NCI-H526 (cell line): ENCODE measurements around the gene SLC19A3.
"Not testable (repeated sequence)": the region's sequence is repeated elsewhere in the genome, so short reads cannot be mapped to it uniquely, and the experiment has no call there.

Experiments
- DNase-seq, 2 experiments: peaks; one replicate each; lab custom pipeline; 2025; lab: John Stamatoyannopoulos, UW

The SLC19A3 gene

DNA sequence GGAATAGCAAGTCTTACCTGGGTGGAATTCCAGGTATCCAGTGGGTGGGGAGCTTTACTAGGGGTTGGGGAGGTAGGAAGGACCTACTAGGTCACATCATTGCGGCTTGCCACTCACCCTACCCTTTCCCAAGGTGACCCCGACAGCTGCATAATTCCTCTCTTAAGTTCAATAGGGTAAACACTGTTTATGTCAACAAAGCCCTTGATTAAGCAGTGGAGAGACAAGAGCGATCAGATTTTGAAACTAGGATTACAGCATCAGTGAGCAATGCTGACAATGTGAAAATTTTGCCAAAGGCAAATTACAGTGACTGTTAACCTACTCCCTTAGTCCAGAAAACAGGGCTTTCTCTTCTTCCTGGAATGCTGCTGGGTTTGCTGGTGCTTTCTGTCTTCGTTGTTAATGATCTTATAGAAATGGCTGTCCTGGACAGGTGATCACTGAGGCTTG lies 14.5 kb downstream of the SLC19A3 start:
- no peak for DNase-seq

GRCh38 chr2:227701556-227701955 lies 16.3 kb downstream of the SLC19A3 start:
- no peak for DNase-seq

DNA sequence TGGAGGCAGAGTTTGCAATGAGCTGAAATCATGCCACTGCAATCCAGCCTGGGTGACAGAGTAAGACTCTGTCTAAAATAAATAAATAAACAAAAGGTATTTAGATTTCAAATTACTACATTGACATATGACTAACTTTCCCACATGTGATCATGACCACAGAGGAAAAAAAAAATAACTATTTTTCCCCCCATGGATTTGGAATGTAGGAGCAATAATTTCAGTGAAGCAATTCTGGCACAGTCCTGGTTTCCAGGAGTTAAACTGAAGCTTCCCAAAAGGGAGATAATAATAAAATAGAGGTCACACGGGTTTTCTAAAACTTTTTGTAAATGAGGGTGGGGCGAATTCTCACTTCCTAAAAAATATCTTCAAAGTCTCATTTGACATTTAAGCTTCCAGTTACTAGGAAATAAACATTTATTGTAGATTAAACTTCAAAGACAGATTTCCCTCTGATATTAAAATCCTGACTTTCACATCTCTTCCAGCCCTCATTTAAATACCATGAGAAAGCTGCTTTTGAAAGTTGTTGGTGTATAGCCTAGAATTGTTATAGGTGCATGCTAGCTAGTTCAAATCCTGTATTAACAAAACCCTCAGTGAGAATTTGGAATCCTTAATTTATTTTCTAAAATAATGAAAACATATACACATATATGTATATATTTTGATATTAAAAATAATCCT lies 20.7 kb downstream of the SLC19A3 start:
- no peak for DNase-seq

DNA sequence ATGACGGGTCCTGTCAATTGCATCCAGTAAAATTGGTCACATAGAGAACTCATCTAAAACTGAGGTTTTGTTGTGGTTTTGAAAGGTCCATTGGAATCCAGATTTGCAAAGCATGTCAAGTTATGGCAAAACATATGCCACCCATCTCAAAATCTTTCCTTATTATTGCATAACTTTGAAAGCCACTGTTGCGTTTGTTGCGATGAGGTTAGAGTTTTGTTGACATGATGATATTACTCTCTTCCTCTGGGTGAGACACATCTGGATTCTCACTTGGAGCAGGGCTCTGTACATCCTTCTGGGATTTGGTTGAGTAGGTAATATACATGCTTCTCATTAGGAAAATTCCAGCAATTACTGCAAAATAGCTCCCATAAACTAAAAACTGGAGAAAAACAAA lies 30.6 kb downstream of the SLC19A3 start:
- DNase-seq: no peak

GRCh38 chr2:227684258-227684657 lies 33.6 kb downstream of the SLC19A3 start:
- DNase-seq: no peak

- DNase-seq: no peak
Measured at GRCh38 chr2:227677928-227678327, 39.9 kb downstream of the SLC19A3 start.

DNA sequence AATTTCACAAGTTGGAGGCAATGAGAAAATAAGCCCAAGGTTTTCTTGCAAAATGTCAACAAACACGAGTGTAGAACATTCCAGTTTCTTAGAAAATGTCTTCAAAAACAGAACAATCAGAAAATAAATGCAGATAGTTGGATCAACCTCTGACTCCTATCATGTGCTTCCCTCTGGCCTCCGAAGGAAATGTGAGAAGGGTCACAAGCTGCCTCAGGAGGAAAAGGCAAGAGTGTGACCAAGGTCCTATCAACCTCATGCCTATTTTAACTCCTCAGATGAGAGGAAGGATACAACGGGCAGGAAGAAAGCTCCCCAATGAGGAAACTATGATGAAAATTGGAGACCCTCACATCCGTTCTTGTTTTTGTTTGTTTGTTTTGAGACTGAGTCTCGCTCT lies 43.3 kb downstream of the SLC19A3 start:
- no peak for DNase-seq

- not testable (repeated sequence) for DNase-seq
Measured at GRCh38 chr2:227673620-227674019, 44.2 kb downstream of the SLC19A3 start.

DNA sequence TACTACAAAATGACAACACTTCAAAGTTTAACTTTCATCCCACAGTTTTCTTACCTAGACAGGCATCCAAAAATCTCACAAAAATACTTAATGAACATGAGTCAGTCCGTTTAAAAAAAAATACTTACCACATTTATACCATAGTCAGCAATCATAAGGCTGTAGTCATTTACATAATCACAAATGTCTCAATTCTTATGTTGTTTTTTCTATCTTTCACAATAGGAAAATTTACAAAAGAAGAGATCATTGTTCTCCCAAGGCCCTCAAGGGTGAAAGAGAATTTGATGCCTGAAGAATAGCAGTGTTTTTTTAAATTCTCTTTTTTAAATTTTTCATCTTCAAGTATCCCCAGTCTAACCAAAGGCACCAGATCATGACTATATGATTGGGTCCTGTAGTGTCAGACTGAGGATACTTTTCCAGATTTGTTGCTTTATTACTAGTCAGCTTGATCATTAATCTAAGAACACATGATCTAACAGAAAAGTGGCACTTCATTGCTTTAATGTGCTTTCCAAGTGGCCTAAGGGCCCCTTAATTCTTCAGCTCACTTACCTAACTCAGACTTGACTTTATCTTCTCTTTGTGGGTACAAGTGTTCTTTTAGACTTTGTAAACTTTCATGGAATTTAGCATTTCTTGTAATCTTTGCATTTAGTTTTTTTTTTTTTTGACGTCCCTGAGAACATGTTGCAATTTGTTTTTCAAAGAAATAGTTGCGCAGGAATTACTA lies 46.5 kb downstream of the SLC19A3 start:
- DNase-seq: no peak

GRCh38 chr2:227666631-227667170 lies 51.1 kb downstream of the SLC19A3 start, which contains the start of gene SCYGR5:
Gene SCYGR5 (plus strand): TSS chr2:227666804. CDS start chr2:227666804, 0 bp downstream.
- DNase-seq: not testable (repeated sequence)

GRCh38 chr2:227665189-227665940 lies 52.5 kb downstream of the SLC19A3 start:
- DNase-seq: no peak

GRCh38 chr2:227661827-227662226 lies 56.0 kb downstream of the SLC19A3 start:
- no peak for DNase-seq

DNA sequence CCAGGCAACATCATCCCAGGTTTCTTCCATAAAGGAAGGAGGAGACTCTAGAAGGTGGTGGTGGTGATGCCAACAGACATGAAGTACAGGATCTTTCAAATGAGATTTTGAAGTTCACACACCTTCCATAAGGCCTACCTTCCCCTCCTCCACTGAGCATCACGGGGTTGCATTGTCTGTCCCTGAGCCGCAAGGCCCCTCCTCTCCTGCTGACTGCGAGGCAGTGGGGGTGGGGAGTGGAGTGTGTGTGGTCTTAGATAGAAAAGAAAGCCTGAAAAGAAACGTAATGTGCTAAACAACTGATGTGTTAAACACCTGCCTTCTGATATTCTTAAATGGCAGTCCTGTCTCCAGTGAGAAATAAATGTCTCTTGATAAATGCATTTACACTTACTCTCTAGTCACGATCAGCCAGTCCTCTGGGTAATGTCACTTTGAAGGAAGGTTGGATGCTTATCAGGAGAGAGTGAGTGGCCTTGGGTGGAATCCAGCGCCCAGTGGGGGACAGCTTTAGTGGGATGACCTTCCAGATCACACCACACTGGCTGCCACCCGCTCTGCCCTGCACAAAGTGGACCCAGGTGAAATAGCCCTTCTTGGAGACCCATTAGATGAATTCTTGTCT lies 56.7 kb downstream of the SLC19A3 start:
- no peak for DNase-seq

DNA sequence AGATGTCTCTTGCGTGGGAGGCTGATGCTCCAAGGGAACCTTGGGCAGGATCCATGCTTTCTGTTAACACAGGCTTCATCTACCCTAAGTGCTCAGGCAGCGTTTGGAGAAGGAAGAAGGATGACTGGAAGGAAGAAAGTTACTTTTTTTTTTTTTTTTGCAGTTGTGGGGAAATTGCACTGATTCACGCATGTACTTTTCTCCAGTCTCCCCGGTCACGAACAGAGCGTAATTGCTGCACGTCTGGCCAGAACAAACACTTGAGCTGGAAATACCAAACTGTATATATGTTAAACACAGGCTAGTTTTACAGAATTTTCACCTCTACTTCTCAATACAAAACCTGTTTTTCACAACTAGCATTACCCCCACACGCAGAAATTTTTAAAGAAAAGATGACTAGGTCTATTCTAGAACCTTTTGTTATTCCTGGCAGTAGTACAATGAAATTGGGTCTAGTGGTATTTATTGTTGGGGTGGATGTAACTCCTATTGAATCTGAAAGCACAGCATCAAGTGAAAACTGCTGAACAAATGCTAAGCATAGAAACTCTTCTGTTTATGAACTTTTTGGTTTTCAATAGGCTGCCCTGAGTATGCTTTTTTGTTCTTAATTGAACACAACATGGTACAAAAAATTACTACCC lies 60.5 kb downstream of the SLC19A3 start:
- DNase-seq: no peak

DNA sequence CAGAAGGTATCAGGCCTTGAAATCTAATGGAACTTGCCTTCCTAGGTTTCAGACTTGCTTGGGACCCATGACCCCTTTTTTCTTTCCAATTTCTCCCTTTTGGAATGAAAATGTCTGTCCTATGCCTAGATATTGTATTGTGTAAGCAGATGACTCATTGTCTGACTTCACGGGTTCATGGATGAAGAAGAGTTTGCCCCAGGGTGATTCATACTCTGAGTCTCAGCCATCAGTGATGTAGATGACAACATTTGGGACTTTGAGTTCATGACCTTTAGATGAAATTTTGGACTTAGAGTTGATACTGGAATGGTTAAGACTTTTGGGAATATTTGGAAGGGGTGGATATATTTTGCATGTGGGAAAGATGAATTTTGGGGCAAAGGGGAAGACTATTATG lies 62.4 kb downstream of the SLC19A3 start:
- DNase-seq: no peak

DNA sequence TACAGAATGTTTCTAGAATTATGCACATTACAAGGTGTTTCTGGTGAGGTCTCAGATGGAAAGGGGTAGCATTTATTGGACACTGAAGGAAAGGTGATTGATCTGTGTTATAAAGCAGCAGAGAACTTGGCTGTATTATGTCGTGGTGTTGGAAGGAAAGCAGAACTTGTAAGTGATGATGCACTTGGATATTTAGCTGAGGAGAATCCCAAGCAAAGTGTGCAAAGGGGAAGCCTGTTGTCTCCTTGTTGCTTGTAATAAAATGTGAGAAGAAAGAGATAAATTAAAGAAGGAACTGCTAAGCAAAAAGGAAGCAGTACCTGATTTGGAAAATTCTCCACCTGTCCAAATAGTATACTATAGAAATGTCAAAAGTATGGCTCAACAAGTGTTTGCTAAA lies 63.4 kb downstream of the SLC19A3 start:
- no peak for DNase-seq

DNA sequence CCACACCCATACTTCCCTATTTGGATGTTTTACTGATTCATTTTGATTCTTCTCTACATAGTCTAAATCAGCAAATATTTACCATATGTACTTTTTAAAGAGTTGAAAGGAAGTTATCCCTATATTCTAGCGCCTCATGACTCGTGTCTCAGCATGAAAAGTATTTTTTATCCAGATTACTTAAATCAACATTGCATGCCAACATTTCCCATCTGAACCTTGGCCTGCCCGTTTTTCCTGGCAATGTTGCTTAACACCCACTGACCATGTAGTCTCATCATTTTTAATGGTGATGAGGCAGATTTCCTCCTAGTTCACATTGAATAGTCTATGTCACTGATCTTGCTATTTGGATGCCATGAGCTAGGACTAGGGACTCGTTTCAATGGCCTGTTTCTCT lies 64.4 kb downstream of the SLC19A3 start:
- no peak for DNase-seq

DNA sequence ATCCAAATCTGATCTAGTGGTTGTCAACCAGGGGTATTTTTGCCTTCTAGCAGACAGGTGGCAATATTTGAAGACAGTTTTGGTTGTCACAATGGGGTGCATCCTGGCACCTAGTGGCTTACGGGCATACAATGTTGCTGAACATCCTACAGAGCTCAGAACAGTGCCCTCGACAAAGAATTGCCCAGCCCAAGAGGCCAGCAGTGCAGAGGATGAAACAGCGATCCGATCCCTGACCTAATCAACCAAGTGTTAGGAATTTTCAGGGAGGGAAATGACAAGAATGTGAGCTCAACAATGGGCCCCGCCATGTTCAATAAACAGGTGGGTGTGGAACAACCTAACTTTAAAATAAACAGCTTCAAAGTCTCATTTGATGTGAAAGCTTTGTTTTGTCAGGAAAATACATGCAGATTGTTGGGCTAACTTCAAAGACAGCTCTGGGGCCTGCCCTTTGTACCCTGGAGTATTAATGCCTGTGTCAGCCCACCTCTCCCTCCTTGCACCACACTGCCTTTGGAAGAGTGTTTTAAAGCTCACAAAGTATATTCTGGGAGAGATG lies 73.8 kb downstream of the SLC19A3 start:
- no peak for DNase-seq

GRCh38 chr2:227642656-227643055 lies 75.2 kb downstream of the SLC19A3 start:
- no peak for DNase-seq

GRCh38 chr2:227634201-227634600 lies 83.6 kb downstream of the SLC19A3 start:
- DNase-seq: no peak
